Neural progenitor cell (in vitro differentiated cells): ENCODE data around the gene ALDH1B1.

Experiments
- CTCF ChIP-seq: fragments of 200-600 bp; sonication (generic); IDR thresholded peaks from 2 replicates; pipeline ENCODE4 v1.5.1; 2017; ENCODE audit warnings: antibody characterized with exemption, mild to moderate bottlenecking
- EZH2phosphoT487 ChIP-seq: fragments of 200-600 bp; sonication (generic); IDR thresholded peaks from 2 replicates; pipeline ENCODE4 v1.6.1; 2017; ENCODE audit warnings: antibody characterized with exemption

GRCh38 chr9:38424918-38425317, 32.4 kb downstream of the ALDH1B1 start:
- TF ChIP-seq CTCF = no peak
- no peak for TF ChIP-seq EZH2phosphoT487
